GM11168 (cell line): ENCODE results near the gene SIRT3.

ENCODE experiments used
- in situ Hi-C: fragments of 300-500 bp; cut with MboI; formaldehyde crosslinking; loops from one replicate; pipeline ENCODE4 v1.12.0; 2022; ENCODE audit warnings: low sequenced_read_pairs; ENCODE audit not compliant: unreplicated experiment

SIRT3 gene

GRCh38 chr11:235997-236773, at the start of gene SIRT3:
SIRT3 (minus strand) TSS chr11:236342; CDS start chr11:236328, 14 bp downstream.
- in situ Hi-C loops = no loop called here

GRCh38 chr11:285894-286220, 49.7 kb upstream of the SIRT3 start:
- in situ Hi-C loops = no loop called here

GRCh38 chr11:285021-285893, 49.1 kb upstream of the SIRT3 start:
- in situ Hi-C loops = no loop called here

GRCh38 chr11:284105-285020, 48.2 kb upstream of the SIRT3 start:
- in situ Hi-C loops = no loop called here

GRCh38 chr11:283405-284104, 47.4 kb upstream of the SIRT3 start:
- in situ Hi-C loops = no loop called here

- in situ Hi-C loops = no loop called here
Measured at GRCh38 chr11:282630-283360, 46.7 kb upstream of the SIRT3 start.

- in situ Hi-C loops = no loop called here
Measured at GRCh38 chr11:282171-282570, 46.0 kb upstream of the SIRT3 start.

GRCh38 chr11:281486-282161, 45.5 kb upstream of the SIRT3 start:
- in situ Hi-C loops = no loop called here

GRCh38 chr11:280706-281485, 44.8 kb upstream of the SIRT3 start:
- in situ Hi-C loops = no loop called here

GRCh38 chr11:279966-280705, 44.0 kb upstream of the SIRT3 start:
- in situ Hi-C loops = no loop called here

- in situ Hi-C loops = no loop called here
Measured at GRCh38 chr11:279040-279965, 43.2 kb upstream of the SIRT3 start.

- in situ Hi-C loops = no loop called here
Measured at GRCh38 chr11:278001-278951, 42.1 kb upstream of the SIRT3 start, which contains the start of gene NLRP6. NLRP6 (plus strand) TSS chr11:278407; CDS start chr11:278570, 163 bp downstream.

GRCh38 chr11:276219-276618, 40.1 kb upstream of the SIRT3 start:
- in situ Hi-C loops = no loop called here

- in situ Hi-C loops = no loop called here
Measured at GRCh38 chr11:272931-273198, 36.7 kb upstream of the SIRT3 start.

- in situ Hi-C loops = no loop called here
Measured at GRCh38 chr11:272195-272930, 36.2 kb upstream of the SIRT3 start.
